Stimulated activated CD4-positive, alpha-beta T cell treated with anti-CD3 and anti-CD28 coated beads, Interleukin-4, amount 100 ng/mL, for 48 hours (primary cell): ENCODE data around the gene SLC25A45.

Experiments used
- DNase-seq, 2 donors: peaks; one replicate each; pipeline ENCODE4 v3.0.0-alpha.2; 2020; ENCODE audit warnings: low read depth in 2 of 2

The SLC25A45 gene

DNA sequence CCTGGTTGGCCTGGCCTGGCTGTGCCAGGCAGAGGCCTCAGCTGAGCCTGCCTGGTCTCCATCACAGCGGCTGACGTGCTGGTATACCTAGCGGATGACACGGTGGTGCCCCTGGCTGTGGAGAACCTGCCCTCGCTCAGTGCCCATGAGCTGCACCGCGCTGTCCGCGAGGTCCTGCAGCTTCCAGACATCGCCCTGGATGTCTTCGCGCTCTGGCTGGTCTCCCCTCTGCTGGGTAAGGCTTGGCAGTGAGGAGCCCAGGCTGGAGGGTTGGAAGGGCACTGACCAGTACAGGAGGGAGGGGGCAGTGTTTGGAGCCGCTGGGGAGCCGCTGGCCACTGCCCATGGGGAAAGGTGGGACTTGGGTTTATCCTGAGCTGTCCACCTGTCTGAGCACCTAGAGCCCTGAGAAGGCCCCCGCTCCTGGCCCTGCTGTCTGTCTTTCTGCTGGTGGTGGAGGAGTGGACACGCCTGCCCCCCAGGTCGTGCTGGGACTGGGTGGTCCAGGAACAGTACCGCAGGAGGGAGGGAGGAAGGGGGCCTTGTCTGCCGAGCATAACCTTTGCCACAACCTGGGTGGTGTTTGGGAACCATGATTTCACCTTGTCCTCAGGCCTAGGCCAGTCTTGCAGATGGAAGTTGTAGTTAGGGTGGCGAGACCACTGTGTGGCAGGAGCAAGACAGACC is 7.0 kb upstream of the SLC25A45 start:
- DNase-seq: no peak

DNA sequence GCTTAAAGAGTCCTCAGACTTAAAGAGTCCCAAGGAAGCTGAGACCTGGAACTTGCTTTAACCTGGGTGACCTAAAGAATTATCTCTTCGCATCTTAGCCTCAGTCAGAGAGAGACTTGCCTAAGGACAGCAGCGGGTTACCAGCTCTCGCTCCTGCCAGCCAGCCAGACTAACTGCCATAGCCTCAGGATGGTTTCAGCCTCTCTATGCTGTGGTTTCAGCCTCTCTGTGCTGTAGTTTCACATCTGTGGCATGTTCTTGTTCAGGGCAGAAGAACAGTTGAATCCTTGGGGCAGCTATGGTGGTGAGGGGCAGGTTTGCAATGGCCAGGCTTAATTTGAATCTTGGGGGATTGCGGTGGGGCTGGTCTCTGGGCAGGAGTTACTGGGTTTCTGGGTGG is 6.3 kb upstream of the SLC25A45 start:
- no peak for DNase-seq

DNA sequence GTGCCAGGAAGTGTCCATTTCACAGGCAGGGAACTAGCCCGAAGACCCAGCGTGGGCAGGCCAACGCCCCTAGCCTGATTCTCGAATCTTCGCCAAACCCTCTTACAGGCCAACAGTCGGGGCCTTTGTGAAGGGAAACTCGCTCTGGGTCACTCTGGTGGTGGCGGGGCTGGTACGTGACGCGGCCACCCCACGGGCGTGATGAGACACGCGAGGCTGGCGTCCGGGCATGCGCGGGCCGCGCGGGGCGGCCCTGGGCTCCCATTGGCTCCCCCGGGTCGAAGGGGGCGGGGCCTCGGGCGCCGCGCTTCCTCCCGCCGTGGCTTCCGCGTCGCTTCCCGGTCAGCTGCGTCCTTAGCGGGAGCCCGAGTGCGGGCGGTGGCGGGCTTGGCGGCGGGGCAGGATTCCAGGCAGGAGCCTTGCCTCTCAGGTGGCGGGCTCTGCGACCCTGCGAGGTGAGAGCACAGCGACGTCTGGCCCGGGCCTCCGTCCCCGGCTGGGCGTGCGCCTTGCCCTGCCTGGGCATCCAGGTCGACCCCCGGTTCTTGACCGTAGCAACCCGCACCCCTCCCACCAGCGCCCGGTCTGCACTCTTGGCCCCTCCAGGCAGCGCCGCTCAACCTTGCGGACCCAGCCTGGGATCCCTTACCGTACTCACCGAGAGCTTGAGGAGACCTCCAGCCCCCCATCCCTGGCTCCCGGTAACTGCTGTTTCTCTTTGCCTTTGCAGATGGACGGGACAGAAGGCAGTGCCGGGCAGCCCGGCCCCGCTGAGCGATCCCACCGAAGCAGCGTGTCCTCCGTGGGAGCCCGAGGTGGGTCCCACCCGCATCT is 4.1 kb upstream of the SLC25A45 start, which contains the start of gene FRMD8:
TSS of gene FRMD8 (plus strand) at position 331 of the 834 bp plus-strand sequence. CDS start at position 731, 400 bp downstream.
- DNase-seq: peak; percentile 72 to 79

DNA sequence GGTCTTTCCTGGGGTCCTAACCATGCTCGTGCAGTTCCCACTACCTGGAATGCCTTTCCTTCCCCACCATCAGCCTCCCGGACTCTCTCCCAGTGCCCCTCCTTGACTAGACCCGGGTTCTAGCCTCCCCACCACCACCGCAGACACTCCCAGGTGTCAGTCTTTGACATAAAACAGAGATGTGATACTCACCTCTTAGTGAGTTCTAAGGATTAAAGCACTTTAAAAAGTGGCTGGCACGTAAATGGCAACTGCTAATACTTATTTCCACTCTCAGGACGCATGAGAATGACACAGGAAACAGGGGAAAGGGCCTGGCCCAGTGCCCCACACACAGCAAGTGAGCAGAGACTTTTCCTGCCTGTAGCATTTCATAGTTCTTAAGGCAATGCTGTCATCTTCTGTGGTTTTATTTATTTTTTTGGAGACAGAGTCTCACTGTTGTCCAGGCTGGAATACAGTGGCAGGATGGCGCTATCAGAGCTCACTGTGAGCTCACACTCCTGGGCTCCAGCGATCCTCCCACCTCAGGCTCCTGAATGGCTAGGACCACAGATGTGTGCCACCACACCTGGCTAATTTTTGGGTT is 1.9 kb upstream of the SLC25A45 start:
- DNase-seq: no peak

DNA sequence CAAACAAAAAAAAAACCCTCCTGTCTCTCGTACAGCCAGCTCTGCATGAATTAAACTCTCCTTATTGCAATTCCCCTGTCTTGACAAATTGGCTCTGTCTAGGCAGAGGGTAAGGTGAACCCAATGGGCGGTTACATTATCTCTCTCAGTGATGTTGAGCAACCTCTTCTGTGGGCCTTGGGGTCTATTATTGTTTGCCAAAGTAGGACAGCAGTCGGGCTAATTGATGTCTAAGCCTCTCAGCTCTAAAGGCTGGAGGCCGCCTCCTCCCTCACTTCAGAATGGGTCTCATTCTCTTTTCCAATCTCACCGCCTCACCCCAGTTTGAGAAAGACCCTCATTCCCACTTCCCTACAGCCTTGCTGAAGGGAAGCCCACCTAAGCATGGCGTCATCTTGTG is 1.3 kb upstream of the SLC25A45 start:
- DNase-seq: no peak

DNA sequence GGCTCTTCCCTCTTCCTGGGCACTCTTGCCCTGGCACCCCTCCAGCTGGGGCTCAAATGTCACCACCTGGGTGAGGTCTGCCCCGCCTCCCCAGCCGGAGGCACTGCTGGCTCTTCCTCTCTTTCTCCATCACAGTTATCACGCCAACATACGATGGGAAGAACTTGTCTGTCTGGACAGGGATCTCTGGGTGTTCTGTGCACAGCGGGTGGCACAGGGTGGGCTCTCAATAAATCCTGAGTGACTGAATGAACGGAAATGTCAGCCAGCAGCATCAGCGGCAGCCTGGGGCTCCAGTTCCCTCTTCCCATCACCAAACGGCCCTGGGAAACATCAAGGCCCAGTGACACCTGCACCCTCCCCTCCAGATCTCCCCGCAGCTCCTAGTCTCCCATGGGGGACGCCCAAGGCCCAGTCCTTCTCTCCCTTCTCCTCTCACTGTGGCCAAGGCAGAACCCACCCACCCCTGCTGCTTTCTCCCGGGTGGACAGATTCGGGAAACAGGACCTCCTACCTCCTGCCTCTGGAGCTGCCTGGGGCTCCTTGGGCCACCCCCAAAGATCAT is 440 bp upstream of the SLC25A45 start:
- DNase-seq: no peak

DNA sequence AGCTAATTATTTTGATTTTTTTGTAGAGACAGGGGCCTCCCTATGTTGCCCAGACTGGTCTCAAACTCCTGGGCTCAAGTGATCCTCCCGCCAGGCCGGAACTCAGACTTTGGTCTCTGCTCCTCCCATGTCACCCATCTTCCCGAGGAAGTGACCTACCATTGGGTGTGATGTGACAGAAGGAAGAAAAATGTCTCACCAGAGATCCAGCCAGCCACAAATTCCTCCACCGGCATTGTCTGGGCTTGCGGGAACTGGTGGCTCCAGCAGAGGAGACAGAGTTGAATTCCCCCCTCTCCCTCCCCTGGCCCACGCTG is 772 bp downstream of the SLC25A45 start:
- no peak for DNase-seq

DNA sequence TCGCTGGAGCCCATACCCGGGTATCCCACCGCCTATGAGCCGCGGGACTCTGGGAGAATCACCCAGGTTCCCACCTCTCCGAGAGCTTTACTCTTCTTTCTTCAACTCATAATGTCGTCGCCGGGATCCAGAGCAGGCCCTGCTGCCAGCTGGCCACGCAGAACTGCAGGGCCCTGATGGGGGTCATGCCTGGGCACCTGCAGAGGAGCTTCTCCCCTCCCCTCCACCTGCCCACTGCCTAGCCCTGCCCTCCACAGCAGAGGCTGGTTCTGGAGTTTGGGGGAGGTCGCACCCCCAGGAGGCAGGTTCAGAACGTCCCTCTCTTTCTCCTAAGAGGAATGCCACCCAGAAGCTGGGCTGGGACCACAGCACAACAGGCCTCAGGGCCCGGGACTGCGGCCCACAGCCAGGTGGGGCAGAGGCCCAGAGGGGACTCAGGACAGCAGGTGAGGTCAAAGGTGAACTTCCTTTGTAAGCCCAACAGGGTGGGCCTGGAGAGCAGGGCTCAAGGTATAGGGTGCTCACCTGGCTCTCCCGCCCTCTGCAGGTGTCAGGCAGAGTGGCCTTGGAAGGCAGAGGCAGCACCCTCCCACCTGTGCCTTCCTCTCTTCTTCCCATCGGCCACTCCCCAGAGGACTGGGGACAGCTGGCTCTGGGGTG is 1.9 kb downstream of the SLC25A45 start:
- no peak for DNase-seq

DNA sequence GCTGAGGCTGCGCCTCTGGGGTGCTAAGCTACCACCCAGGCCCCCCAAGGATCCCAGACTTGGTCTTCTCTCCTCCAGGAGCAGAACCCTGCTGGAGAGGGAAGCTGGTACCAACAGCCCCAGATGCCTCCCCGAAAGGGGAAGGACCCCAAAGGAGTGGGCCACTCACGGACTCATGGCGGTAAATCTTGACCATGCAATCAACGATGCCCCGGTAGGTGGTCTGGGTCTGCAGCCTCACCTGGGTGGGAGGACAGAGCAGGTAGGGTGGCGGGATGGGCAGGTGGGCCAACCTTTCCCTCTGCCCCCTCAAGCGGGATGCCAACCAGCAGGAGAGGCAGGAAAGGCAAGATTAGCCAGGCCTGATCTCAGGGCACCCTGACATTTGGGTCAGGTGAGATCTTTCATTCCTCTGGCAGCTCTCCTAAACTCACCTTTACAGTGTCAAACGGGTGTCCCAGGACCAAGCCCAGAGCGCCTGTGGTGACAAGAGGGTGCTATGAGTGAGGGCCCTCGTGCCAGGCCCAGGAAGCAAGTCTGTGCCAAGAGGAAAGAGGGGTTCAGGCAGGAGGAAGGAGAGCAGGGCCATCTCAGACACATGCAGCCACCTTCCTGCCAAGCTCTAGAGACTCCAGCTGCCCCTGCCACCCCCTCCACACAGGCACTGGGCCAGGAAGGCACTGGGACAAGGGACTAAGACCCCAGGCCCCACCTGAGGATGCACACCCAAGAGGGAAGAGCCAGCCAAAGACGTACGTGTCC is 2.6 kb downstream of the SLC25A45 start:
- no peak for DNase-seq

DNA sequence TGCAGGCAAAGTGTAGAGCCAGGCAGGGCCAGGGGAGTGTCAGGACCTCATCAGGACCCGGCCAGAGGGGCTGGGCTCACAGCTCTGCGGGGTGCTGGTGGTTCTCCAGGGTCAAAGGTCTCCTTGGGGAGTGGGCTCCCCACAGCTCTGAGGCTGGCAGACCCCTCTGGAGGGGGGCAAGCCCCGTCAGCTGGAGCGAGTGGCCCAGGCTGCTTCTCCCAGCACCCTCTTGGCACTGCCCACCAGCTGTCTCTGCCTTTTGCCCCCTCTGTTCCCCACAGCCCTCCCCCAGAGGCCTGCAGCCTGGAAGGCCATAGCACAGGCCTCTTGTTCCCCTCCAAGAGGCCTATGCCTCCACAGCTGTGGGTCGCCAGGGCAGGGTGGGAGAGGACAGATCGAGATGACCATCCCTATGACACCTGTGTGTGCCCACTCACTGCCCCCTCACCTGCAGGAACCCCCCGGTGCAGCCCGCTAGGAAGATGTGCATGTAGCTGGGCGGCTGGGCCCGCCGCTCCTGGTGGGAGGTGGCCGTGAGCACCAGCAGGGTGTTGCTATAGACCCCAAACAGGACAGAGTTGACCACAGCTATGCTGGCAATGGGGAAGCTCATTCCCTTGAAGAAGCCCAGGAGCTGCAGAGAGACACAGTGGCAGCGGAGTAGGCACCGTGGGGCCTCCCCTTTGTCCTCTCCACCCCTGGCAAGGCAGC is 3.4 kb downstream of the SLC25A45 start:
- DNase-seq: no peak

DNA sequence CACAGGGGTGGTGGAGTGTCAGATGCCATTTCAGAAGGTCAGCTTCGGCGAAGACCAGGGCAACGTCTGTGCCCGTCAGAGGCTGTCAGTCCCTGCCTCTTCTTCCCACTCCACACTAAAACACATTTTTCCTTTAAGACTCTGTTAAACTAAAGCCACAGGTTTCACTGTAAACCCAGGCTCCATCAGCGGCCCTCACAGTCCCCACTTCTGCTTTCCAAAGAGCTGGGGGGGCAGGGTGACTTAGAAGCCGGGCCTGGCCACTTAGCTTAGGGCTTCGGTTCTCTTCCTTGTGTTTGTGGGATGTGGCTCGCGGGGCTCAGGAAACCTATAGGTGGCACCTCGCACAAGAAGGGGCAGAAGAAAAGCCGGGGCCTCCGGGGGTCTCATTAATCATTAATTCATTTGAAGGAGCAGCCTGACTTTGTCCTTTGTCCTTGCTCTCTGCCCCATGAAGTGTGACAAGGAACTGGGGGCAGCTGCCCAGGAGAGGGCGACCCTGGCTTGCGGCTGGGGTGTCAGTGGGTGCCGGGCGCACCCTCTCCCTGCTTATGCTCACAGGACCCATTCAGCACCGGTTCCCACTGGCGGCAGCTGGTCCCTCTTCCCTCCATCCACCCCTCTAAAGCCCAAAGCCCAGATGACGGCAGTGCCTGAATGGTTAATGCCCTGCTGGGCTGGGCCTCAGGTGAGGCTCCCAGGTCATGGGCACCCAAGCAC is 4.1 kb downstream of the SLC25A45 start:
- DNase-seq: no peak

DNA sequence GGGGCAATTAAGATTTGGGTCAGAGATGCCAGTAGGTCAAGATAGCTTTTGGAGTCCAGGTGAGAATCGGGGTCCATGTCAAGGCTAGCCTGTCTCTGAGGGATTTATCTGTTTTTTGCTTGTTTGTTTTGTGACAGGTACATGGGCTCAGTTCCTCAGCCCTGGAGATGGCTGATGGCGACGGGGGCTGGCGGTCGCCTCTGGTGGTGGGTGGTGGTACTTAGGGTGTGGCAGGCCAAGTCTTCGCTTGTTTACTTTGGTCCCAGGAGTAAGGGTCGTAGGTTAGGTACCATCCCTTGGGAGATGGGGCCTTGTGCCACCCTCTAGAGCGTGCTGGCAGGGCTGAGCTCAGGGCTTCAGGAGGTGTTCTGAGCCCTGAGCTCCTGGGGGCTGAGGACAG is 4.7 kb downstream of the SLC25A45 start:
- no peak for DNase-seq

DNA sequence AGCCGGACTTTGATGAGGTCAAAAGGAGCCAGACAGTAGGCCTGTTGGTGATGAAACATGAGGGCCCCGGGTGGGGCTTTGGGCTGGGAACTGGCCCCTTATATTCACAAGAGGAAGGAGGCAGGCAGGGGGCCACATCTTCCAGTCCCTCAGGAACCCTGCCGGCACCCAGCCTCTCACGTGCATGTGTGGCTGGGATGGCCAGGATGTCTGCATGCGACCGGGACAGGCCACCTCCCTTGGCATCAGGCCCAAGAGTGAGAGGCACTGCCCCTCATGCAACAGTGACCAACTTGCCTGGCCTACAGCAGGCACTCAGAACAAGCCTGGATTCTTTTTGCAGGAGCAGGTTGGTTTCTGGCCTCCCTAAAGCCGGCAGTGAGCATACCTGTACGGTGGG is 5.4 kb downstream of the SLC25A45 start:
- DNase-seq: no peak

DNA sequence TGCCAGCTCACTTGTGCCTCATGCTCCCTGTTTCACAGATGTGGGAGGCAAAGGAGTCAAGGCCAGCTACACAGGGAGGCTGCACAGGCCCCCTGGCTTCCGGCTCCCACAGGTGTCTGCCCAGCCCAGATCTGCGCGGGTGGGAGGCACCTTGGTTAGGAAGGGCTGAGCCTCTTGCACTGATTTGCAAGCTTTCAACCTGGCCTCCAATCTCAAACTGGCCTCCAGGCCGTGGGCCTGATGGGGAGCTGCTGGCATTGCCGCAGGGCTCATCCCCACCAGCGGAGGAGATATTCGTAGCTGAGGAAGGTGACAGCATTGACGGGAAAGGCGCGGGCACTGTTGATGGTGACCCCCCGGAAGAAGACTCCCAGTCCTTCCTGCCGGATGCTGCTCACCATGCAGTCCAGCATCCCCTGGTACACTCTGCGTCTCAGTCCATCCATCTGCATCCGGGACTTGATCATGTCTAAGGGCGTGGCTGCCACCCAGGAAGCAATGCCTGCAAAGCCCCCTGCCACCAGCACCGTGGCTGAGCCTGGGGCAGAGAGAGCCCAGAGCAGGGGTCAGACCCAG is 6.2 kb downstream of the SLC25A45 start:
- DNase-seq: no peak

DNA sequence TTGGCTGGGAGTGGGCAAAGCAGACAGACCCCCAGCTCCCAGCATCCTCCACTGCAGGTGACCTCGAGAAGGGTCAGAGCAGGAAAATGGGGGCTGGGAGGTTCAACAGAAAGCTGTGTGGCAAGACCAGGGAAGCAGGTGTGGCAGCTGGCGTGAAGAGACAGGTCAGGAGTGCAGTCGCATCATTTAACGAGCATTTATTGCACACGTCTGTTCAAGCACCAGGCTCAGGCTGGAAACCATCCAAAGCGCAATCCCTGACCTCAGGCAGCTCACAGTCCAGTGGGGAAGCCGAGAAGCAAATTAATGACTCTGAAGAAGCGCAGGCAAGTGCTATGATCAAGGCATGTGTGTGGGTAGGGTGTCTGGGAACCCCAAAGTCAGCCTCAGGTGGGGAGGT is 7.4 kb downstream of the SLC25A45 start:
- DNase-seq: no peak

DNA sequence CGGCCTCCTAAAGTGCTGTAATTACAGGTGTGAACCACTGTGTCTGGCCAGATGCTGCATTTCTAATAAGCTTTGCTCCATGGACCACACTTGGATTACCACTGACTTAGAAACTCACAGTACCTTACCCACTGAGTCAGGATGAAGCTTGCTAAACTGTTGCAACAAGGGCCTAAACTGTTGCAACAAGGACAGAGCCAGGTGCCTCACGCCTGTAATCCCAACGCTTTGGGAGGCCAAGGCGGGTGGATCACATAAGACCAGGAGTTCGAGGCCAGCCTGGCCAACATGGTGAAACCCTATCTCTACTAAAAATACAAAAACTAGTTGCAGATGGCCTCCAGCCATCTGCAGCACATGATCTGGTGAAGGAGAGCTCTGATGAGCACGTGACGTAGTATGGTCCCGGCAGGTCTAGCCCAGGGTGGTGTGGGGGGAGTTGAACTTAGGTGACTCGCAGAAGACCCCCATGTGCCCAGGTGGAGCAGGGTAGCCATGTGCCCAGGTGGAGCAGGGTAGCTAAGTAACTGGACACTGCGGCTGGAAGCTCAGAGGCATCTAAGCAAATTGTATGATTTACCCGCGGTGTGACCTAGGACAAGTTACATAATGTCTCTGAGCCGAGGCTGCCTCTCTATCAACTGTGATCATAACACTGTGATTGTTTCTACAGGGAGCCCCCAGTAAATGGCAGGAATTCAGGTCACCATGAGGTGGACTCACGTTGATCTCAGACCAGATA is 8.4 kb downstream of the SLC25A45 start:
- DNase-seq: no peak

DNA sequence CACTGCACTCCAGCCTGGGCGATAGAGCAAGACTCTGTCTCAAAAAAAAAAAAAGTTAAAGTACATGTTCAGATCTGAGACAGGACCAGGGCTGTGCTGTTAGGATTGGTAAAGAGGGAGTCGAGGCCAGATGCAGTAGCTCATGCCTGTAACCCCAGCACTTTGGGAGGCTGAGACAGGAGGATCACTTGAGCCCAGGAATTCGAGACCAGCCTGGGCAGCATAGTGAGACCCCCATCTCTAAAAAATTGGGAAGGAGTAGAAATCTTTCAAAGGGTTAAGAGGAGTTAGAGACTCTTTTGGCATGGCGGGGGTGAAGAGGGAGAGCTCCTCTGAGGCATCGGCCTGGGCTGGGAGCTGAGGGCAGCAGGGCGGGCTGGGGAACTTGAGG is 11.8 kb downstream of the SLC25A45 start:
- DNase-seq: no peak

DNA sequence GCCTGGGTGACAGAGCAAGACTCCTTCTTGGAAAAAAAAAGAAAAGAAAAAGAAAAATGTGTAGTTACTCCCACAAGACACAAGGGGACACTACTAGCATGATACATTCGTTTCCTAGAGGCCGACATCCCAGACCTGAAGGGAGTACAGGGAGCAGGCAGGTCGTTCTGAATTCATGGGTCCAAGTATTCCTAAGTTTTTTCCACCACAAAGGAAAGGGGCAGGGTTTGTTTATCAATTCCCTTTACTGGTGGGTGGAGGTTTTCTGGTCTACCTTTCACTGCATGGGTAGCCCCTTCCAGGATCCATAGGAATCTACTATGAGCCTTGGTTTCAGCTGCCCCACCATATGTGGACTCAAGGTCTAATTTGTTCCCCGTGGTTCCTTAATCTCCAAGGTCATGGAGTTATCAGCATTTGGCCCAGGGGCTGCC is 16.1 kb downstream of the SLC25A45 start:
- no peak for DNase-seq

DNA sequence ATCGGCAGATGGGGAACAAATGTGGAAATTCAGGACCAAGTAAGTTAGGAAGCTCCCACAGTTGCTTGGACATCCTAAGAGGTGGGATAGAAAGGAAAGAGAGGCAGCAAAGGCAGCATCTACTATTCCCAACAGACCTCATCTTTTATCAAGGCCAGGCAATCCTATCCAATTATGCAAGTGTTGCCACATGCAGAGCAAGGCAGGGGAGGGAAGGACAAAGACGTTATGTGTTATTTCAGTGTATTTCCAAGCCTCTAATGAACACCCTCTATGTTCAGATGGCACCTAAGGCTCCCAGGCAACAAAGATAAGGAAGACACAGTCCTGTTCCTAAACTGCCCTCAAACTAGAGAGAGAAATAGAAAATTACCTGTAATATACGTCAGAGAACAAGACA is 18.7 kb downstream of the SLC25A45 start:
- DNase-seq: no peak
